K562 (cell line): ENCODE data around the gene KCNG1. TPM values are rescaled to one million over a fixed set of nuclear protein-coding genes. Genes with fewer than 3 reads are reported as not detected.

Experiments used
- BDP1 ChIP-seq: IDR thresholded peaks from 3 replicates; pipeline ENCODE4 v1.6.1; 2011; ENCODE audit not compliant: insufficient read length, insufficient read depth
- CBX3 ChIP-seq, 2 experiments: IDR thresholded peaks; 1 replicate in 1 of 2; 2 replicates in 1 of 2; pipeline ENCODE4 v1.6.1; 2012; ENCODE audit warnings: inconsistent platforms in 2 of 2, low read length in 2 of 2, borderline replicate concordance in 1 of 2, control low read depth in 1 of 2
- CREB3 ChIP-seq: fragments of 450-650 bp; conservative IDR thresholded peaks from 2 replicates; pipeline ENCODE4 v1.6.1; 2016; ENCODE audit warnings: missing genetic modification characterization, low read depth, mild to moderate bottlenecking, missing compliant biosample characterization, moderate library complexity
- GATA2 ChIP-seq: sonication (generic); formaldehyde crosslinking; IDR thresholded peaks from 2 replicates; pipeline ENCODE4 v1.4.0; 2020; ENCODE audit warnings: mild to moderate bottlenecking, missing genetic modification reagents
- GATAD2B ChIP-seq: fragments of 450-650 bp; IDR thresholded peaks from 2 replicates; pipeline ENCODE4 v1.6.1; 2017; ENCODE audit warnings: mild to moderate bottlenecking, borderline replicate concordance
- HMG20A ChIP-seq: fragments of 450-650 bp; formaldehyde crosslinking; conservative IDR thresholded peaks from 2 replicates; pipeline ENCODE4 v1.4.0; 2020; ENCODE audit warnings: mild to moderate bottlenecking, mixed read lengths
- JUND ChIP-seq, 2 experiments: IDR thresholded peaks; 2 replicates in 1 of 2; 3 replicates in 1 of 2; pipeline ENCODE4 v1.6.1; 2011; ENCODE audit warnings: borderline replicate concordance in 2 of 2, low read depth in 2 of 2, low read length in 2 of 2, improper control_type of control experiment in 1 of 2, missing biosample characterization in 1 of 2, missing genetic modification characterization in 1 of 2, missing genetic modification reagents in 1 of 2
- L3MBTL2 ChIP-seq: fragments of 450-650 bp; IDR thresholded peaks from 2 replicates; pipeline ENCODE4 v1.6.1; 2016; ENCODE audit warnings: mild to moderate bottlenecking, moderate library complexity
- MEIS2 ChIP-seq: fragments of 450-650 bp; IDR thresholded peaks from 2 replicates; pipeline ENCODE4 v1.6.1; 2014; ENCODE audit warnings: mild to moderate bottlenecking; ENCODE audit not compliant: partially characterized antibody
- POLR3A ChIP-seq: IDR thresholded peaks from 2 replicates; pipeline ENCODE4 v1.6.1; 2011; ENCODE audit warnings: borderline replicate concordance, mild to moderate bottlenecking, moderate library complexity; ENCODE audit not compliant: insufficient read length, insufficient read depth; ENCODE audit errors: extremely low read depth
- PRMT5 ChIP-seq: sonication (generic); formaldehyde crosslinking; IDR thresholded peaks from 2 replicates; pipeline ENCODE4 v1.5.0; 2020; ENCODE audit warnings: missing genetic modification reagents
- RAD51 ChIP-seq: fragments of 450-650 bp; IDR thresholded peaks from 2 replicates; pipeline ENCODE4 v1.7.1; 2016; ENCODE audit warnings: low read depth, mild to moderate bottlenecking, borderline replicate concordance
- RCOR1 ChIP-seq, 2 experiments: IDR thresholded peaks; 2 replicates each; pipeline ENCODE4 v1.6.1; 2012; ENCODE audit warnings: low read depth in 2 of 2, low read length in 2 of 2, borderline replicate concordance in 1 of 2, improper control_type of control experiment in 1 of 2
- TCF7L2 ChIP-seq: fragments of 150-350 bp; IDR thresholded peaks from 2 replicates; pipeline ENCODE4 v1.6.1; 2016; ENCODE audit warnings: low read depth, mild to moderate bottlenecking, low read length, moderate library complexity
- TOE1 ChIP-seq, 2 experiments: fragments of 450-650 bp in 1 of 2; sonication (generic) in 1 of 2; formaldehyde crosslinking in 1 of 2; IDR thresholded peaks; 2 replicates each; pipeline versions ENCODE4 v1.7.1 to v1.8.0; 2016 to 2022; ENCODE audit warnings: borderline replicate concordance in 2 of 2, mild to moderate bottlenecking in 2 of 2, antibody characterized with exemption in 1 of 2, inconsistent platforms in 1 of 2, low read depth in 1 of 2, missing genetic modification reagents in 1 of 2, moderate library complexity in 1 of 2
- ZNF764 ChIP-seq: fragments of 250-450 bp; sonication (Bioruptor Pico); IDR thresholded peaks from 2 replicates; pipeline ENCODE4 v1.4.0; 2020; ENCODE audit warnings: low read depth, mild to moderate bottlenecking, moderate library complexity
- polyA plus RNA-seq, 8 experiments: library from polyadenylated mRNA; depleted of rRNA in 4 of 8; stranded (reverse) in 5 of 8; unstranded in 3 of 8; fragments of >200 nt; fragmentation: Nextera tagmentation in 2 of 8; fragmentation: Illumina TruSeq in 1 of 8; extraction: Ambion mirVana in 2 of 8; extraction: Trizol in 1 of 8; gene quantifications; 2 replicates each; pipeline versions ENCODE4 v1.2.1 to v1.2.3, GENCODE V29; 2011 to 2014; ENCODE audit warnings: inconsistent platforms in 1 of 8, missing spikeins in 1 of 8
- total RNA-seq, 7 experiments: library from RNA; depleted of rRNA in 6 of 7; stranded (reverse); fragments of >200 nt in 6 of 7; fragmentation: Illumina TruSeq in 2 of 7; extraction: Trizol in 2 of 7; gene quantifications; 2 replicates each; pipeline versions ENCODE4 v1.2.1 to v1.2.3, GENCODE V29; 2011 to 2021; ENCODE audit warnings: low replicate concordance in 1 of 7
- TF ChIP-seq, protein P1 (sequence below), 2 experiments: fragments of 450-650 bp in 1 of 2; sonication (generic) in 1 of 2; formaldehyde crosslinking in 1 of 2; IDR thresholded peaks in 1 of 2; conservative IDR thresholded peaks in 1 of 2; 2 replicates each; pipeline versions ENCODE4 v1.6.1 to v1.8.1; 2016 to 2023; ENCODE audit warnings: mild to moderate bottlenecking in 2 of 2, moderate library complexity in 2 of 2, inconsistent platforms in 1 of 2, missing genetic modification reagents in 1 of 2
- TF ChIP-seq, protein P2 (sequence below): sonication (generic); formaldehyde crosslinking; IDR thresholded peaks from 2 replicates; pipeline ENCODE4 v1.8.0; 2022; ENCODE audit warnings: missing genetic modification reagents, mild to moderate bottlenecking, moderate library complexity, borderline replicate concordance
- TF ChIP-seq, protein P3 (sequence below): fragments of 450-650 bp; formaldehyde crosslinking; IDR thresholded peaks from 2 replicates; pipeline ENCODE4 v1.4.0; 2020; ENCODE audit warnings: mild to moderate bottlenecking, moderate library complexity

The KCNG1 gene
- total and polyA plus RNA-seq, 9 of the 15 experiments (the other 6 are each of a cell fraction or from before 2014, with no cell fraction given) = 0.06 to 1.5 (median 0.22) TPM; not detected in 2

- TF ChIP-seq CBX3 (IDR thresholded peaks at IDR 0.05; ENCODE audit: borderline replicate concordance in 1 of 2, low read length in 2 of 2) = peak in 1 of 2 experiments; percentile 70; a peak in 1 of 3 replicates
- no peak for TF ChIP-seq CREB3 (tag)
- TF ChIP-seq ZNF764 (CRISPR knock-in tag) = no peak
- no peak for TF ChIP-seq TOE1 (IDR thresholded peaks at IDR 0.05; ENCODE audit: borderline replicate concordance)
- no peak for TF ChIP-seq TOE1 (CRISPR knock-in tag; IDR thresholded peaks at IDR 0.05; ENCODE audit: borderline replicate concordance, low read depth)
- TF ChIP-seq RCOR1 (IDR thresholded peaks at IDR 0.05; ENCODE audit: borderline replicate concordance in 1 of 2, low read depth in 2 of 2, low read length in 2 of 2) = peak in 1 of 2 experiments; percentile 86; a peak in 3 of 4 replicates
- no peak for TF ChIP-seq GATA2 (CRISPR knock-in tag)
- no peak for TF ChIP-seq HMG20A (CRISPR knock-in tag)
- TF ChIP-seq, protein P1, sequence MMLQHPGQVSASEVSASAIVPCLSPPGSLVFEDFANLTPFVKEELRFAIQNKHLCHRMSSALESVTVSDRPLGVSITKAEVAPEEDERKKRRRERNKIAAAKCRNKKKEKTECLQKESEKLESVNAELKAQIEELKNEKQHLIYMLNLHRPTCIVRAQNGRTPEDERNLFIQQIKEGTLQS (IDR thresholded peaks at IDR 0.05) = peak; percentile 84; the same call in 1 of the 2 replicates
- TF ChIP-seq, protein P1 (CRISPR knock-in tag; conservative IDR thresholded peaks at IDR 0.05) = 0 out of 2 replicates have a peak, but pooled peaks have one; percentile 52
- TF ChIP-seq, protein P2, sequence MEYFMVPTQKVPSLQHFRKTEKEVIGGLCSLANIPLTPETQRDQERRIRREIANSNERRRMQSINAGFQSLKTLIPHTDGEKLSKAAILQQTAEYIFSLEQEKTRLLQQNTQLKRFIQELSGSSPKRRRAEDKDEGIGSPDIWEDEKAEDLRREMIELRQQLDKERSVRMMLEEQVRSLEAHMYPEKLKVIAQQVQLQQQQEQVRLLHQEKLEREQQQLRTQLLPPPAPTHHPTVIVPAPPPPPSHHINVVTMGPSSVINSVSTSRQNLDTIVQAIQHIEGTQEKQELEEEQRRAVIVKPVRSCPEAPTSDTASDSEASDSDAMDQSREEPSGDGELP (CRISPR knock-in tag) = peak; percentile 39; the same call in 1 of the 2 replicates
- no peak for TF ChIP-seq POLR3A
- peak; percentile 36; the same call in 1 of the 2 replicates for TF ChIP-seq L3MBTL2
- TF ChIP-seq GATAD2B = no peak
- TF ChIP-seq MEIS2 = peak; percentile 48
- TF ChIP-seq, protein P3, sequence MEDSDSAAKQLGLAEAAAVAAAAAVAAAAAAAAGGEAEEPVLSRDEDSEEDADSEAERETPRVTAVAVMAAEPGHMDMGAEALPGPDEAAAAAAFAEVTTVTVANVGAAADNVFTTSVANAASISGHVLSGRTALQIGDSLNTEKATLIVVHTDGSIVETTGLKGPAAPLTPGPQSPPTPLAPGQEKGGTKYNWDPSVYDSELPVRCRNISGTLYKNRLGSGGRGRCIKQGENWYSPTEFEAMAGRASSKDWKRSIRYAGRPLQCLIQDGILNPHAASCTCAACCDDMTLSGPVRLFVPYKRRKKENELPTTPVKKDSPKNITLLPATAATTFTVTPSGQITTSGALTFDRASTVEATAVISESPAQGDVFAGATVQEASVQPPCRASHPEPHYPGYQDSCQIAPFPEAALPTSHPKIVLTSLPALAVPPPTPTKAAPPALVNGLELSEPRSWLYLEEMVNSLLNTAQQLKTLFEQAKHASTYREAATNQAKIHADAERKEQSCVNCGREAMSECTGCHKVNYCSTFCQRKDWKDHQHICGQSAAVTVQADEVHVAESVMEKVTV (CRISPR knock-in tag) = peak; percentile 73
- no peak for TF ChIP-seq TCF7L2
- no peak for TF ChIP-seq BDP1
- no peak for TF ChIP-seq PRMT5 (CRISPR knock-in tag)
- TF ChIP-seq JUND (IDR thresholded peaks at IDR 0.05; ENCODE audit: borderline replicate concordance, low read depth, low read length) = peak; percentile 36; the same call in 1 of the 2 replicates
- peak; percentile 13; the same call in 1 of the 3 replicates for TF ChIP-seq JUND (tag; IDR thresholded peaks at IDR 0.05; ENCODE audit: borderline replicate concordance, low read depth, low read length)
- peak; percentile 60; the same call in 1 of the 2 replicates for TF ChIP-seq RAD51
Observed at GRCh38 chr20:50992733-50993457, 30.0 kb downstream of the KCNG1 start (continued).
